ENCODE results near the gene BCL6.
A peak's percentile ranks its signal among the peaks of the same experiment; 100 is the strongest.

The BCL6 gene

DNA sequence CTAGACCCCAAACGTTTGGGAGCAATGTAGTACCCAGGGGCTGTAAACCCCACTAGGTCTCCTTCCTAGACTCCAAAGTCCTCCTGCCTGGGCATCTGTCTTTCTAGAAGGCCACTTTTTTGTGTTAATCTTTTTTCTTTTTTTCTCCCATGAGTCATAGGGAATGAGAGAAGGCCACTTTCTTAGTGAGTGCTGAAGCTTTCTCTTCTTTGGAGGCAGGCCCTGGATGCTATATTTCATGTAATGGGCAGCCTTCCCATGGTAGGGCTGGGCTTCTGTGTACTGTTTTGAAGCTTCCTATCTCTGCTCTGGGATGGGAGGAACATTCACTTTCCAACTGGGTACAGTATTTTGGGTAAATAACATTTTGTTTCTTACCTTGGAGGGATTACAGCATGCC lies 27.7 kb downstream of the BCL6 start:
- peak; percentile 19 for DNase-seq (ENCODE audit: low read depth)
- TF ChIP-seq, protein P1, sequence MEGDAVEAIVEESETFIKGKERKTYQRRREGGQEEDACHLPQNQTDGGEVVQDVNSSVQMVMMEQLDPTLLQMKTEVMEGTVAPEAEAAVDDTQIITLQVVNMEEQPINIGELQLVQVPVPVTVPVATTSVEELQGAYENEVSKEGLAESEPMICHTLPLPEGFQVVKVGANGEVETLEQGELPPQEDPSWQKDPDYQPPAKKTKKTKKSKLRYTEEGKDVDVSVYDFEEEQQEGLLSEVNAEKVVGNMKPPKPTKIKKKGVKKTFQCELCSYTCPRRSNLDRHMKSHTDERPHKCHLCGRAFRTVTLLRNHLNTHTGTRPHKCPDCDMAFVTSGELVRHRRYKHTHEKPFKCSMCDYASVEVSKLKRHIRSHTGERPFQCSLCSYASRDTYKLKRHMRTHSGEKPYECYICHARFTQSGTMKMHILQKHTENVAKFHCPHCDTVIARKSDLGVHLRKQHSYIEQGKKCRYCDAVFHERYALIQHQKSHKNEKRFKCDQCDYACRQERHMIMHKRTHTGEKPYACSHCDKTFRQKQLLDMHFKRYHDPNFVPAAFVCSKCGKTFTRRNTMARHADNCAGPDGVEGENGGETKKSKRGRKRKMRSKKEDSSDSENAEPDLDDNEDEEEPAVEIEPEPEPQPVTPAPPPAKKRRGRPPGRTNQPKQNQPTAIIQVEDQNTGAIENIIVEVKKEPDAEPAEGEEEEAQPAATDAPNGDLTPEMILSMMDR (conservative IDR thresholded peaks at IDR 0.05; ENCODE audit: low read depth, low read length), result no peak
- no peak overlapping the region for H3K4me3 ChIP-seq (ENCODE audit: low read depth, low read length)

DNA sequence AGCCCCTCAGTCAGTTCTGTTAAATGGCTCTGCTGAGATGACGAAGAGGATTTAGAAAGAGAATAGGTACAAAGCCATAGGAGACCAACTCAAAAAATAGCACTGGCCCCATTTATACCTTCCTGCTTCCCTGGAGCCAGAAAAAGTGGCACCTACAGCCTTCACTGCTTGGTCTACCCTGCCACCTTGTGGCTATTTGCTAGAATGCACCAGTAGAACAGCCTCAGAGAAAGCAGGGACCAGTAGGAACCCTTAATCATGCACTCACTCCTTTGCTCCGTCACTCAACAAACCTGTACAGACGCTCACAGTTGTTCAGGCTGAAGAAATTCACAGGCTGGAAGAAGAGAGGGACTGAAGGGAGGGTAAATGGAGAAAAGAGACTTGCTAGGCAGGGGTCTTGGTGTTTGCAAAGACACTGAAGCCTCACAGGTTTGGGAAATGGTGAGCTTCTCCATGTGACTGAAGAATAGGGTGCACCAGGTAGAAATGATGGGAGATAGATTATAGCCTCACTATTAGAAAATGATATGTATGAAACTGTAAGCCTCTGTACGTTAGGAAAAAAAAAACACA lies 30.8 kb downstream of the BCL6 start:
- no peak overlapping the region for H3K4me3 ChIP-seq (ENCODE audit: low read depth, low read length)
- DNase-seq (ENCODE audit: low read depth), result peak; percentile 88
- TF ChIP-seq, protein P1 (conservative IDR thresholded peaks at IDR 0.05; ENCODE audit: low read depth, low read length), result peak; percentile 99

DNA sequence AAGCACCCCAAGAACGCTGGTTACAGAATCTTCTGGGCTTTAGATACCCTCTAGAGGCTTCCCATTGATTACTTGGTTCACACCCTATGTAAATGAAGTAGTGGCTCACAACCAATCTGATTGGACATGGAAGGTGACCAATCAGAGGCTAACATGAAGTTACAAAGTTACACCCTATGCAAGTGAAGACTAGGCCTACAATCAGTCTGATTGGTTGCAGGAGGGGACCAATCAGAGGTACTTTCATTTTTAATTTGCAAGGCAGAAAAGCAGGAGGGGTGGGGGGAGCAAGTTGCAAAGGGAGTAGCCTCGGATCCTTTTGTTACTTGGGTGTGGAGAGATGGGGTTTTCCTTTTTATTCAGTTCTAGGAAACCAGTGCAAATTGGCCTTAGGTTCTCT lies 31.8 kb downstream of the BCL6 start:
- TF ChIP-seq, protein P1 (conservative IDR thresholded peaks at IDR 0.05; ENCODE audit: low read depth, low read length), result no peak
- peak; percentile 68 for DNase-seq (ENCODE audit: low read depth)
- H3K4me3 ChIP-seq (ENCODE audit: low read depth, low read length), result no peak overlapping the region

DNA sequence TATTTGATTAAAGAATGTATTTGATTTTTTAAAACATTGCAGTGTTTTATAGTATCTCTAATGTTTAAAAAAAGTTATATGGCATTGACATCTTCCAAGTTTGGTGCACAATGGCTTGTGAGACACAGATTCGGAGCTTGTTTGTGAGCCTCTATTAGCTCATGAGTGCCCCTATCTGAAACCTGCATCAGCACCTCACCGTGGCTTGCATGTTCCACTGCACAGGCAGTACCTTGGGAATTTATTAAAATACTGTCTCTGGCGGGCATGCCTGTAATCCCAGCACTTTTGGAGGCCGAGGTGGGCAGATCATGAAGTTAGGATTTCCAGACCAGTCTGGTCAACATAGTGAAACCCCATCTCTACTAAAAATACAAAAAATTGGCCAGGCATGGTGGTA lies 36.1 kb downstream of the BCL6 start:
- no peak overlapping the region for H3K4me3 ChIP-seq (ENCODE audit: low read depth, low read length)
- TF ChIP-seq, protein P1 (conservative IDR thresholded peaks at IDR 0.05; ENCODE audit: low read depth, low read length), result peak; percentile 43
- no peak for DNase-seq (ENCODE audit: low read depth)

DNA sequence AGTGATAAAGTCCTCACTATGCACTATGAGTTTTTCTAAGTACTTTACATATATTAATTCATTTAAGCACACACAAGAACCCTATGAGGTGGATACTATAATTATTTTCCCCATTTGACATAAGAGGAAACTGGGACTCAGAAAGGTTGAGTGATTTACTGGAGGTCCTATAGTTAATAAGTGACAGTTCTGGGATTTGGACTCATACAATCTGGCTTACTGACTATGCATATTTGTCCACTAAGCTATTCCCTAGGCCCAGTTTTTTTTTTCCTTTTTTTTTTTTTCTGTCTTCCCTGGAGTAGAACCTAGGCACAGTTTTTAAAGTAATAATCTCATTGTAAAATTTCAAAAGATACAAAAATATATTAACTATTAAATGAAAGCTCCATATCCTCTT lies 36.6 kb downstream of the BCL6 start:
- TF ChIP-seq, protein P1 (conservative IDR thresholded peaks at IDR 0.05; ENCODE audit: low read depth, low read length), result no peak
- DNase-seq (ENCODE audit: low read depth), result no peak
- H3K4me3 ChIP-seq (ENCODE audit: low read depth, low read length), result no peak overlapping the region

DNA sequence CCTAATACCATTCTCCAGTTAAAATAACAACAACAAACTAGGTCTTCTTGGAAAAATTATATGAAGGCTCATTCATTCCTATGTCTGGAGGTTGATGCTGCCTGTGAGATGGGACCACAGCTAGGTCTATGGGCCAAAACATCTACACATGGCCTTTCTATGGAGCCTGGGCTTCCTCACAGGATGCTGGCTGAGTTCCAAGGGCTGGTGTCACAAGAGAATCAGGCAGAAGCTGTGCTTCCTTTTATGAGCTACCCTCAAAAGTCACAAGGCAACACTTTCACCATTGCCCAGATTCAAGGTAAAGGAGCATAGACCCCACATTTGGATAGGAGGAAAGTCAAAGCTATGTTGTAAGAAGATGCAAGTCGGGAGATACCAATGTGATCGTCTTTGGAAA lies 38.3 kb downstream of the BCL6 start:
- H3K4me3 ChIP-seq (ENCODE audit: low read depth, low read length), result no peak overlapping the region
- TF ChIP-seq, protein P1 (conservative IDR thresholded peaks at IDR 0.05; ENCODE audit: low read depth, low read length), result no peak
- no peak for DNase-seq (ENCODE audit: low read depth)

DNA sequence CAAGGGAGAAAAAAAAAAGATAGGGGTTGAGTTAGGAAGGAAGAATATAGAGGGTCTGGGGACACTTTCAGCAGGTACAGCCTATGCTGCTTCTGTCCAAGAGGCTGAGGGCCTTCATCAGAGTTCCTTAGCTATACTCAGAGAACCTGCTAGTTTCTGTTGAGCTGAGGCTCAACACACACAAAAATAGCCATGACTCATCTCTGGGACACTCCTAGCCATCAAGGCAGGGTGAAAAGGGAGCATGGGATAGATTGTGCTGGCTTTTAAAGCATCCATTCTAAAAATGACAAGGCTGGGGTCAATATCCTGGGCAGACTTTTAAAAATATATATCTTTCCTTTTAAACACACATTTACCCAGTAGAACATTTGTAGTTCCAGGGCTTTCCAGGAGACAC lies 40.1 kb downstream of the BCL6 start:
- H3K4me3 ChIP-seq (ENCODE audit: low read depth, low read length), result no peak overlapping the region
- TF ChIP-seq, protein P1 (conservative IDR thresholded peaks at IDR 0.05; ENCODE audit: low read depth, low read length), result no peak
- DNase-seq (ENCODE audit: low read depth), result no peak

Measured in choroid plexus epithelial cell (primary cell).